ENCODE results near the gene GRIA4.

GRIA4 gene

GRCh38 chr11:105881027-105881426, 271.2 kb downstream of the GRIA4 start:
- no peak for TF ChIP-seq CTCF (conservative IDR thresholded peaks at IDR 0.05; ENCODE audit: low read length)
- no peak for DNase-seq (ENCODE audit: low read depth)
- no peak overlapping the region for H3K4me3 ChIP-seq (ENCODE audit: low read length)

GRCh38 chr11:105884436-105884835, 274.6 kb downstream of the GRIA4 start:
- no peak for DNase-seq (ENCODE audit: low read depth)
- no peak overlapping the region for H3K4me3 ChIP-seq (ENCODE audit: low read length)
- TF ChIP-seq CTCF (conservative IDR thresholded peaks at IDR 0.05; ENCODE audit: low read length) = no peak

GRCh38 chr11:105891685-105892084, 281.8 kb downstream of the GRIA4 start:
- TF ChIP-seq CTCF (conservative IDR thresholded peaks at IDR 0.05; ENCODE audit: low read length) = no peak
- no peak overlapping the region for H3K4me3 ChIP-seq (ENCODE audit: low read length)
- no peak for DNase-seq (ENCODE audit: low read depth)

- no peak for DNase-seq (ENCODE audit: low read depth)
- TF ChIP-seq CTCF (conservative IDR thresholded peaks at IDR 0.05; ENCODE audit: low read length) = no peak
- H3K4me3 ChIP-seq (ENCODE audit: low read length) = no peak overlapping the region
These were observed 287.3 kb downstream of the GRIA4 start for GRCh38 chr11:105897161-105897560.

GRCh38 chr11:105899772-105900171, 289.9 kb downstream of the GRIA4 start:
- no peak for DNase-seq (ENCODE audit: low read depth)
- no peak for TF ChIP-seq CTCF (conservative IDR thresholded peaks at IDR 0.05; ENCODE audit: low read length)
- H3K4me3 ChIP-seq (ENCODE audit: low read length) = no peak overlapping the region

GRCh38 chr11:105900515-105901035, 290.7 kb downstream of the GRIA4 start:
- no peak for TF ChIP-seq CTCF (conservative IDR thresholded peaks at IDR 0.05; ENCODE audit: low read length)
- no peak for DNase-seq (ENCODE audit: low read depth)
- no peak overlapping the region for H3K4me3 ChIP-seq (ENCODE audit: low read length)

- no peak overlapping the region for H3K4me3 ChIP-seq (ENCODE audit: low read length)
- no peak for TF ChIP-seq CTCF (conservative IDR thresholded peaks at IDR 0.05; ENCODE audit: low read length)
- DNase-seq (ENCODE audit: low read depth) = no peak
These were observed 293.2 kb downstream of the GRIA4 start for GRCh38 chr11:105903113-105903512.
